K562 (cell line): ENCODE results near the gene KRTAP2-2. TPM values are rescaled to one million over a fixed set of nuclear protein-coding genes. Genes with fewer than 3 reads are reported as not detected.
A peak's percentile ranks its signal among the peaks of the same experiment; 100 is the strongest.

Source experiments
- CBX8 ChIP-seq: fragments of 200-600 bp; sonication (generic); IDR thresholded peaks from 2 replicates; pipeline ENCODE4 v1.6.1; 2012; ENCODE audit warnings: borderline replicate concordance, mixed run types, low read depth, mild to moderate bottlenecking, moderate library complexity, mixed read lengths, low read length, control low read depth, inconsistent platforms; ENCODE audit not compliant: poor library complexity, severe bottlenecking; ENCODE audit errors: extremely low read depth
- HCFC1 ChIP-seq: IDR thresholded peaks from 2 replicates; pipeline ENCODE4 v1.6.1; 2012; ENCODE audit warnings: low read depth, low read length, improper control_type of control experiment
- LEF1 ChIP-seq: fragments of 450-650 bp; IDR thresholded peaks from 2 replicates; pipeline ENCODE4 v1.6.1; 2016; ENCODE audit warnings: mild to moderate bottlenecking
- MEF2D ChIP-seq: conservative IDR thresholded peaks from 2 replicates; pipeline ENCODE4 v1.6.1; 2016; ENCODE audit warnings: low read depth, missing genetic modification characterization, missing compliant biosample characterization
- RAD21 ChIP-seq, 2 experiments: fragments of 250-450 bp in 1 of 2; fragments of 450-650 bp in 1 of 2; sonication (Bioruptor Pico) in 1 of 2; formaldehyde crosslinking in 1 of 2; IDR thresholded peaks in 1 of 2; conservative IDR thresholded peaks in 1 of 2; 2 replicates each; pipeline versions ENCODE4 v1.4.0 to v1.8.0; 2020 to 2022; ENCODE audit warnings: mild to moderate bottlenecking in 2 of 2, moderate library complexity in 1 of 2
- RCOR1 ChIP-seq, 2 experiments: IDR thresholded peaks; 2 replicates each; pipeline ENCODE4 v1.6.1; 2012; ENCODE audit warnings: low read depth in 2 of 2, low read length in 2 of 2, borderline replicate concordance in 1 of 2, improper control_type of control experiment in 1 of 2
- TAF9B ChIP-seq: fragments of 450-650 bp; IDR thresholded peaks from 2 replicates; pipeline ENCODE4 v1.6.1; 2018; ENCODE audit warnings: mild to moderate bottlenecking; ENCODE audit not compliant: partially characterized antibody
- TEAD1 ChIP-seq, 2 experiments: fragments of 450-650 bp in 1 of 2; sonication (generic) in 1 of 2; formaldehyde crosslinking; IDR thresholded peaks; 2 replicates each; pipeline versions ENCODE4 v1.4.0 to v1.8.0; 2020 to 2022; ENCODE audit warnings: mild to moderate bottlenecking in 2 of 2, missing genetic modification reagents in 1 of 2
- TRIM25 ChIP-seq: fragments of 450-650 bp; IDR thresholded peaks from 2 replicates; pipeline ENCODE4 v1.7.0; 2016; ENCODE audit warnings: borderline replicate concordance
- ZNF197 ChIP-seq: fragments of 200-800 bp; sonication (Bioruptor generic); IDR thresholded peaks from 2 replicates; pipeline ENCODE4 v1.6.1; 2016; ENCODE audit warnings: low read depth, missing genetic modification characterization, missing compliant biosample characterization
- ZNF347 ChIP-seq: fragments of 450-650 bp; formaldehyde crosslinking; IDR thresholded peaks from 2 replicates; pipeline ENCODE4 v1.4.0; 2020; ENCODE audit warnings: low read depth, mild to moderate bottlenecking, moderate library complexity
- ZNF79 ChIP-seq: fragments of 250-450 bp; sonication (Bioruptor Pico); IDR thresholded peaks from 2 replicates; pipeline ENCODE4 v1.4.0; 2020; ENCODE audit warnings: low read depth, mild to moderate bottlenecking, moderate library complexity
- polyA plus RNA-seq, 8 experiments: library from polyadenylated mRNA; depleted of rRNA in 4 of 8; stranded (reverse) in 5 of 8; unstranded in 3 of 8; fragments of >200 nt; fragmentation: Nextera tagmentation in 2 of 8; fragmentation: Illumina TruSeq in 1 of 8; extraction: Ambion mirVana in 2 of 8; extraction: Trizol in 1 of 8; gene quantifications; 2 replicates each; pipeline versions ENCODE4 v1.2.1 to v1.2.3, GENCODE V29; 2011 to 2014; ENCODE audit warnings: inconsistent platforms in 1 of 8, missing spikeins in 1 of 8
- total RNA-seq, 7 experiments: library from RNA; depleted of rRNA in 6 of 7; stranded (reverse); fragments of >200 nt in 6 of 7; fragmentation: Illumina TruSeq in 2 of 7; extraction: Trizol in 2 of 7; gene quantifications; 2 replicates each; pipeline versions ENCODE4 v1.2.1 to v1.2.3, GENCODE V29; 2011 to 2021; ENCODE audit warnings: low replicate concordance in 1 of 7
- TF ChIP-seq, protein P1 (sequence below): fragments of 200-600 bp; sonication (generic); IDR thresholded peaks from one replicate; pipeline ENCODE4 v1.6.1; 2012; ENCODE audit warnings: mild to moderate bottlenecking, low read depth, low read length, inconsistent platforms

The KRTAP2-2 gene
- total and polyA plus RNA-seq, 9 of the 15 experiments (the other 6 are each of a cell fraction or from before 2014, with no cell fraction given) = not detected

GRCh38 chr17:41065829-41066624, 11.0 kb upstream of the KRTAP2-2 start, which contains the start of gene KRTAP2-4 (continued):
- TF ChIP-seq, protein P1, sequence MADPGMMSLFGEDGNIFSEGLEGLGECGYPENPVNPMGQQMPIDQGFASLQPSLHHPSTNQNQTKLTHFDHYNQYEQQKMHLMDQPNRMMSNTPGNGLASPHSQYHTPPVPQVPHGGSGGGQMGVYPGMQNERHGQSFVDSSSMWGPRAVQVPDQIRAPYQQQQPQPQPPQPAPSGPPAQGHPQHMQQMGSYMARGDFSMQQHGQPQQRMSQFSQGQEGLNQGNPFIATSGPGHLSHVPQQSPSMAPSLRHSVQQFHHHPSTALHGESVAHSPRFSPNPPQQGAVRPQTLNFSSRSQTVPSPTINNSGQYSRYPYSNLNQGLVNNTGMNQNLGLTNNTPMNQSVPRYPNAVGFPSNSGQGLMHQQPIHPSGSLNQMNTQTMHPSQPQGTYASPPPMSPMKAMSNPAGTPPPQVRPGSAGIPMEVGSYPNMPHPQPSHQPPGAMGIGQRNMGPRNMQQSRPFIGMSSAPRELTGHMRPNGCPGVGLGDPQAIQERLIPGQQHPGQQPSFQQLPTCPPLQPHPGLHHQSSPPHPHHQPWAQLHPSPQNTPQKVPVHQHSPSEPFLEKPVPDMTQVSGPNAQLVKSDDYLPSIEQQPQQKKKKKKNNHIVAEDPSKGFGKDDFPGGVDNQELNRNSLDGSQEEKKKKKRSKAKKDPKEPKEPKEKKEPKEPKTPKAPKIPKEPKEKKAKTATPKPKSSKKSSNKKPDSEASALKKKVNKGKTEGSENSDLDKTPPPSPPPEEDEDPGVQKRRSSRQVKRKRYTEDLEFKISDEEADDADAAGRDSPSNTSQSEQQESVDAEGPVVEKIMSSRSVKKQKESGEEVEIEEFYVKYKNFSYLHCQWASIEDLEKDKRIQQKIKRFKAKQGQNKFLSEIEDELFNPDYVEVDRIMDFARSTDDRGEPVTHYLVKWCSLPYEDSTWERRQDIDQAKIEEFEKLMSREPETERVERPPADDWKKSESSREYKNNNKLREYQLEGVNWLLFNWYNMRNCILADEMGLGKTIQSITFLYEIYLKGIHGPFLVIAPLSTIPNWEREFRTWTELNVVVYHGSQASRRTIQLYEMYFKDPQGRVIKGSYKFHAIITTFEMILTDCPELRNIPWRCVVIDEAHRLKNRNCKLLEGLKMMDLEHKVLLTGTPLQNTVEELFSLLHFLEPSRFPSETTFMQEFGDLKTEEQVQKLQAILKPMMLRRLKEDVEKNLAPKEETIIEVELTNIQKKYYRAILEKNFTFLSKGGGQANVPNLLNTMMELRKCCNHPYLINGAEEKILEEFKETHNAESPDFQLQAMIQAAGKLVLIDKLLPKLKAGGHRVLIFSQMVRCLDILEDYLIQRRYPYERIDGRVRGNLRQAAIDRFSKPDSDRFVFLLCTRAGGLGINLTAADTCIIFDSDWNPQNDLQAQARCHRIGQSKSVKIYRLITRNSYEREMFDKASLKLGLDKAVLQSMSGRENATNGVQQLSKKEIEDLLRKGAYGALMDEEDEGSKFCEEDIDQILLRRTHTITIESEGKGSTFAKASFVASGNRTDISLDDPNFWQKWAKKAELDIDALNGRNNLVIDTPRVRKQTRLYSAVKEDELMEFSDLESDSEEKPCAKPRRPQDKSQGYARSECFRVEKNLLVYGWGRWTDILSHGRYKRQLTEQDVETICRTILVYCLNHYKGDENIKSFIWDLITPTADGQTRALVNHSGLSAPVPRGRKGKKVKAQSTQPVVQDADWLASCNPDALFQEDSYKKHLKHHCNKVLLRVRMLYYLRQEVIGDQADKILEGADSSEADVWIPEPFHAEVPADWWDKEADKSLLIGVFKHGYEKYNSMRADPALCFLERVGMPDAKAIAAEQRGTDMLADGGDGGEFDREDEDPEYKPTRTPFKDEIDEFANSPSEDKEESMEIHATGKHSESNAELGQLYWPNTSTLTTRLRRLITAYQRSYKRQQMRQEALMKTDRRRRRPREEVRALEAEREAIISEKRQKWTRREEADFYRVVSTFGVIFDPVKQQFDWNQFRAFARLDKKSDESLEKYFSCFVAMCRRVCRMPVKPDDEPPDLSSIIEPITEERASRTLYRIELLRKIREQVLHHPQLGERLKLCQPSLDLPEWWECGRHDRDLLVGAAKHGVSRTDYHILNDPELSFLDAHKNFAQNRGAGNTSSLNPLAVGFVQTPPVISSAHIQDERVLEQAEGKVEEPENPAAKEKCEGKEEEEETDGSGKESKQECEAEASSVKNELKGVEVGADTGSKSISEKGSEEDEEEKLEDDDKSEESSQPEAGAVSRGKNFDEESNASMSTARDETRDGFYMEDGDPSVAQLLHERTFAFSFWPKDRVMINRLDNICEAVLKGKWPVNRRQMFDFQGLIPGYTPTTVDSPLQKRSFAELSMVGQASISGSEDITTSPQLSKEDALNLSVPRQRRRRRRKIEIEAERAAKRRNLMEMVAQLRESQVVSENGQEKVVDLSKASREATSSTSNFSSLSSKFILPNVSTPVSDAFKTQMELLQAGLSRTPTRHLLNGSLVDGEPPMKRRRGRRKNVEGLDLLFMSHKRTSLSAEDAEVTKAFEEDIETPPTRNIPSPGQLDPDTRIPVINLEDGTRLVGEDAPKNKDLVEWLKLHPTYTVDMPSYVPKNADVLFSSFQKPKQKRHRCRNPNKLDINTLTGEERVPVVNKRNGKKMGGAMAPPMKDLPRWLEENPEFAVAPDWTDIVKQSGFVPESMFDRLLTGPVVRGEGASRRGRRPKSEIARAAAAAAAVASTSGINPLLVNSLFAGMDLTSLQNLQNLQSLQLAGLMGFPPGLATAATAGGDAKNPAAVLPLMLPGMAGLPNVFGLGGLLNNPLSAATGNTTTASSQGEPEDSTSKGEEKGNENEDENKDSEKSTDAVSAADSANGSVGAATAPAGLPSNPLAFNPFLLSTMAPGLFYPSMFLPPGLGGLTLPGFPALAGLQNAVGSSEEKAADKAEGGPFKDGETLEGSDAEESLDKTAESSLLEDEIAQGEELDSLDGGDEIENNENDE = no peak
- TF ChIP-seq LEF1 = peak; percentile 47; the same call in 1 of the 2 replicates
- no peak for TF ChIP-seq ZNF347 (CRISPR knock-in tag)
- TF ChIP-seq ZNF79 (CRISPR knock-in tag) = peak; percentile 35; the same call in 1 of the 2 replicates
- no peak for TF ChIP-seq CBX8
- TF ChIP-seq ZNF197 (CRISPR knock-in tag) = peak; percentile 82
- TF ChIP-seq RAD21 (CRISPR knock-in tag; conservative IDR thresholded peaks at IDR 0.05 in 1 of 2, IDR thresholded peaks at IDR 0.05 in 1 of 2) = 0 out of 4 replicates have a peak, but pooled peaks of 1 of the 2 experiments have one; percentile 11
- peak in 1 of 2 experiments; percentile 71; a peak in 2 of 4 replicates for TF ChIP-seq TEAD1 (CRISPR knock-in tag; IDR thresholded peaks at IDR 0.05)
- peak; percentile 30; the same call in 1 of the 2 replicates for TF ChIP-seq MEF2D
- no peak for TF ChIP-seq TAF9B
- TF ChIP-seq TRIM25 = no peak
- TF ChIP-seq RCOR1 (IDR thresholded peaks at IDR 0.05; ENCODE audit: borderline replicate concordance in 1 of 2, low read depth in 2 of 2, low read length in 2 of 2) = peak in 1 of 2 experiments; percentile 61; a peak in 1 of 4 replicates
- TF ChIP-seq HCFC1 = no peak
